HepG2 (cell line): ENCODE measurements around the gene INO80B. TPM values are rescaled to one million over a fixed set of nuclear protein-coding genes. Genes with fewer than 3 reads are reported as not detected.

ENCODE experiments used
- BATF2 ChIP-seq: sonication (generic); formaldehyde crosslinking; IDR thresholded peaks from 2 replicates; pipeline ENCODE4 v1.8.0; 2022; ENCODE audit warnings: mild to moderate bottlenecking, missing genetic modification reagents, moderate library complexity
- GATA4 ChIP-seq: sonication (generic); IDR thresholded peaks from 2 replicates; pipeline ENCODE4 v1.6.1; 2016; ENCODE audit warnings: antibody characterized with exemption, low read depth, borderline replicate concordance
- GATAD1 ChIP-seq: IDR thresholded peaks from 2 replicates; pipeline ENCODE4 v1.6.1; 2016; ENCODE audit warnings: missing genetic modification reagents, missing compliant biosample characterization
- HMGA1 ChIP-seq: sonication (generic); formaldehyde crosslinking; conservative IDR thresholded peaks from 2 replicates; pipeline ENCODE4 v1.4.0; 2020; ENCODE audit warnings: missing genetic modification reagents
- IRF1 ChIP-seq: sonication (generic); formaldehyde crosslinking; IDR thresholded peaks from 2 replicates; pipeline ENCODE4 v1.4.0; 2020; ENCODE audit warnings: low read depth, mild to moderate bottlenecking, missing genetic modification reagents
- IRF2 ChIP-seq: IDR thresholded peaks from 2 replicates; pipeline ENCODE4 v1.6.1; 2018; ENCODE audit warnings: missing genetic modification reagents, missing compliant biosample characterization
- MAFF ChIP-seq: IDR thresholded peaks from 2 replicates; pipeline ENCODE4 v1.6.1; 2011; ENCODE audit warnings: low read depth, low read length, improper control_type of control experiment
- MEF2D ChIP-seq: sonication (generic); formaldehyde crosslinking; IDR thresholded peaks from 2 replicates; pipeline ENCODE4 v1.5.1; 2020; ENCODE audit warnings: mild to moderate bottlenecking, missing genetic modification reagents
- NCOA1 ChIP-seq: sonication (generic); formaldehyde crosslinking; IDR thresholded peaks from 2 replicates; pipeline ENCODE4 v1.9.0; 2021; ENCODE audit warnings: missing genetic modification reagents
- THAP9 ChIP-seq: sonication (generic); formaldehyde crosslinking; IDR thresholded peaks from 2 replicates; pipeline ENCODE4; 2020; ENCODE audit warnings: missing genetic modification reagents, mild to moderate bottlenecking, borderline replicate concordance
- THRA ChIP-seq: sonication (generic); formaldehyde crosslinking; IDR thresholded peaks from 2 replicates; pipeline ENCODE4 v1.4.0; 2020; ENCODE audit warnings: missing genetic modification reagents, borderline replicate concordance
- TSC22D2 ChIP-seq: sonication (generic); formaldehyde crosslinking; IDR thresholded peaks from 2 replicates; pipeline ENCODE4 v1.5.1; 2020; ENCODE audit warnings: missing genetic modification reagents, mild to moderate bottlenecking, borderline replicate concordance
- WIZ ChIP-seq: sonication (generic); formaldehyde crosslinking; IDR thresholded peaks from 2 replicates; pipeline ENCODE4 v1.5.1; 2020; ENCODE audit warnings: mild to moderate bottlenecking, missing genetic modification reagents
- ZBTB20 ChIP-seq: sonication (generic); formaldehyde crosslinking; IDR thresholded peaks from 2 replicates; pipeline ENCODE4 v1.8.1; 2023; ENCODE audit warnings: missing genetic modification reagents, low read depth, mild to moderate bottlenecking, borderline replicate concordance
- ZFP91 ChIP-seq: sonication (generic); formaldehyde crosslinking; IDR thresholded peaks from 2 replicates; pipeline ENCODE4 v1.9.0; 2022; ENCODE audit warnings: missing genetic modification reagents, mild to moderate bottlenecking, borderline replicate concordance
- ZNF382 ChIP-seq: sonication (generic); formaldehyde crosslinking; IDR thresholded peaks from 2 replicates; pipeline ENCODE4 v1.5.0; 2020; ENCODE audit warnings: missing genetic modification reagents, mild to moderate bottlenecking, borderline replicate concordance
- ZNF605 ChIP-seq: sonication (generic); formaldehyde crosslinking; IDR thresholded peaks from 2 replicates; pipeline ENCODE4 v1.8.0; 2022; ENCODE audit warnings: mild to moderate bottlenecking, missing genetic modification reagents
- ZNF784 ChIP-seq: sonication (generic); formaldehyde crosslinking; IDR thresholded peaks from 2 replicates; pipeline ENCODE4 v1.5.1; 2020; ENCODE audit warnings: missing genetic modification reagents, mild to moderate bottlenecking, borderline replicate concordance
- ZNF850 ChIP-seq: sonication (generic); formaldehyde crosslinking; conservative IDR thresholded peaks from 2 replicates; pipeline ENCODE4 v1.9.0; 2021; ENCODE audit warnings: mild to moderate bottlenecking, missing genetic modification reagents
- ZSCAN20 ChIP-seq: sonication (generic); formaldehyde crosslinking; IDR thresholded peaks from 2 replicates; pipeline ENCODE4 v1.4.0; 2020; ENCODE audit warnings: missing genetic modification reagents, mild to moderate bottlenecking, borderline replicate concordance
- polyA plus RNA-seq, 8 experiments: library from polyadenylated mRNA; depleted of rRNA in 3 of 8; stranded (reverse) in 7 of 8; unstranded in 1 of 8; fragments of >200 nt; fragmentation: Illumina TruSeq in 4 of 8; extraction: Trizol in 4 of 8; gene quantifications; 2 replicates each; pipeline versions ENCODE4 v1.2.1 to v1.2.3, GENCODE V29; 2011 to 2016; ENCODE audit warnings: low read depth in 4 of 8, missing spikeins in 1 of 8, mixed read lengths in 1 of 8; ENCODE audit not compliant: insufficient read depth in 1 of 8
- total RNA-seq, 5 experiments: library from RNA; depleted of rRNA; stranded (reverse); fragments of >200 nt; fragmentation: Illumina TruSeq; extraction: Trizol; gene quantifications; 2 replicates each; pipeline ENCODE4 v1.2.3, GENCODE V29; 2016; ENCODE audit warnings: low read depth in 1 of 5

Gene INO80B
- total and polyA plus RNA-seq, 2 of the 13 experiments (the other 11 are each of a cell fraction or from before 2014, with no cell fraction given): 6.2 to 14.5 TPM

- TF ChIP-seq ZFP91: no peak
- peak; percentile 21; the same call in 1 of the 2 replicates for TF ChIP-seq GATAD1 (CRISPR knock-in tag)
- TF ChIP-seq WIZ (CRISPR knock-in tag): no peak
- no peak for TF ChIP-seq ZNF784 (CRISPR knock-in tag)
- no peak for TF ChIP-seq GATA4
- TF ChIP-seq ZNF850 (CRISPR knock-in tag): no peak
- peak; percentile 47; the same call in 1 of the 2 replicates for TF ChIP-seq ZNF605 (CRISPR knock-in tag)
- no peak for TF ChIP-seq MAFF
- peak; percentile 9; the same call in 1 of the 2 replicates for TF ChIP-seq IRF2 (CRISPR knock-in tag)
- no peak for TF ChIP-seq ZNF382
- no peak for TF ChIP-seq HMGA1 (CRISPR knock-in tag)
- no peak for TF ChIP-seq NCOA1
- 0 out of 2 replicates have a peak, but pooled peaks have one; percentile 36 for TF ChIP-seq BATF2 (CRISPR knock-in tag)
- TF ChIP-seq ZBTB20 (CRISPR knock-in tag): no peak; the same call in 1 of the 2 replicates
- TF ChIP-seq ZSCAN20 (CRISPR knock-in tag): no peak
- peak; percentile 21; the same call in 1 of the 2 replicates for TF ChIP-seq THRA
- peak; percentile 25; the same call in 1 of the 2 replicates for TF ChIP-seq TSC22D2
- no peak for TF ChIP-seq MEF2D (CRISPR knock-in tag)
- no peak for TF ChIP-seq THAP9 (CRISPR knock-in tag)
- no peak for TF ChIP-seq IRF1 (CRISPR knock-in tag)
These were observed 42.3 kb downstream of the INO80B start (continued) for GRCh38 chr2:74496997-74497776.
